ENCODE measurements around the gene EZR.

Gene EZR

DNA sequence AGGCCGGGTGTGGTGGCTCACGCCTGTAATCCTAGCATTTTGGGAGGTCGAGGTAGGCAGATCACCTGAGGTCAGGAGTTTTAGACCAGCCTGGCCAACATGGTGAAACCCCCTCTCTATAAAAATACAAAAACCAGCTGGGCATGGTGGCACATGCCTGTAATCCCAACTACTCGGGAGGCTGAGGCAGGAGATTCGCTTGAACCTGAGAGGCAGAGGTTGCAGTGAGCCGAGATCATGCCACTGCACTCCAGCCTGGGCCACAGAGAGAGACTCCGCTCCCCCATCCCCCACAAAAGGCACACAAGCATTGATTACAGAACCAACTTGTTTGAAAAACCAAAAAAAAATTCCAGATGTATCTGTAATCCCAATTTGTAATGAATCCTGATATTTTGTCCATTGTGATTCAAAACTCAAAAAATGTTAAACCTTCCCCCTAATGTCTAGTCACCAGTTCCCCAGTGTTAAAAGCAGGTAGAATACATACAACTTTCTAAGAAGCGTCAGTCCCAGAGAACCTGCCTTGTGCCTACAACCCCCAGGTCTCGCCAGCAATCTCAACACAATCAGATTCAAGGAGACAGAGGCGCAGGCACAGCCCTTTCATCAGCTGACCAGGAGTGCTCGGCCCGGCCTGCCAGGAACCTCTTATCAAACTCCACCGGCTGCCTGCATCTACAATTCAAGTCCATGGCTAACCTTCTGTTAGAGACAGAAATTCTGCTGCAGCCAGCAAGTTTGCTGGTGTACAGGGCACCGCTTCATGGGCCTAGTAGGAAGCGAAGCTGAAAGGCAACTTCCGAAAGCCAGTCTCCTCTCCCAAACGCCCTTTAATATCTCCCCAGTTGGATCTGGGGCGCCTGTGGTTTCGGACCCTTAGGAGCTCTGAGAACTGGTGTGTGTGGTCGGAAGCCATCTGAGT is 2.1 kb downstream of the EZR start:
- DNase-seq, result no peak

DNA sequence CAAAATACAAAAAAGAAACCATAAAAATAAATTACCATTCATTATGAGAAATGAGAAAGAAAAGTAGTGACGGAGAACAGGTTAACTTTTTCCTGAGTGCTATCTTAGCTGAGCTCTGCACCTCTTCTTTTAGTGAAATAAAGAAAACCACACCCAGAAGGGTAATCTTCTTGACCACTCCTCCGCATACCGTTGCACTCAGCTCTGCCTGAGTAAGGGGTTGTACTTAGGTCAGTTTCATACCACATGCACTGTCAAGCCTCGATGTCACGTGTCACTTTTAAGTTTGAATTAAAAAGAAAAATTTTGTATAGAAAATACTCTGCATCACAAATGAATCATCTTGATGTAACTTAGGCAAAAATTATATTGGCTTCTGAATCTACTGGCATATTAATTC is 2.8 kb downstream of the EZR start:
- no peak for DNase-seq

DNA sequence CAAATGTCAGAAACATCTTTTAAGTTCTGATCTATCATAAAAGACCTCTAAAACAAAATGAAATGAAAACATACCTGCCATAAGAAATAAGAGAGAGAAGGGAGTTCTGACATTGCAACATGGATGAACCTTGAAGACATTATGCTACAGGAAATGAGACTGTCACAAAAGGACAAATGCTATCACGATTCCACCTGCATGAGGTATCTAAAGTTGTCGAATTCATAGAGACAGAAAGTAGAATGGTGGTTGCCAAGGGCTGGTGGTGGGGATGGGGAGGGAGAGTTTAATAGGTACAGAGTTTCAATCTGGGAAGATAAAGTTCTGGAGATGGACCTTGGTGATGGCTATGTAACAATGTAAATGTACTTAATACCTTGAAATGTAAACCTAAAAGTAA is 3.3 kb downstream of the EZR start:
- no peak for DNase-seq

DNA sequence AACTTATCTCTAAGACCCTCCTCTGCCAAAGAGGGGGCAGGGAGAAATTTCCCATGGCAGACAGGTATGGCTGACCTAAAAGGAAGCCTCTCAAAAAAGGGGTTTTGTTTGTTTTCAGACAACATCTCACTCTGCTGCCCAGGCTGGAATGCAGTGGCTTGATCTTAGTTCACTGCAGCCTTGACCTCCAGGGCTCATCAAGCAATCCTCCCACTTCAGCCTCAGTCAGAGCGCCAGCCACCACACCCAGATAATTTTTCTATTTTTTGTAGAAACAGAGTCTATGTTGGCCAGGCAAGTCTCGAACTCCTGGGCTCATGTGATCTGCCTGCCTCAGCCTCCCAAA is 3.8 kb downstream of the EZR start:
- no peak for DNase-seq

DNA sequence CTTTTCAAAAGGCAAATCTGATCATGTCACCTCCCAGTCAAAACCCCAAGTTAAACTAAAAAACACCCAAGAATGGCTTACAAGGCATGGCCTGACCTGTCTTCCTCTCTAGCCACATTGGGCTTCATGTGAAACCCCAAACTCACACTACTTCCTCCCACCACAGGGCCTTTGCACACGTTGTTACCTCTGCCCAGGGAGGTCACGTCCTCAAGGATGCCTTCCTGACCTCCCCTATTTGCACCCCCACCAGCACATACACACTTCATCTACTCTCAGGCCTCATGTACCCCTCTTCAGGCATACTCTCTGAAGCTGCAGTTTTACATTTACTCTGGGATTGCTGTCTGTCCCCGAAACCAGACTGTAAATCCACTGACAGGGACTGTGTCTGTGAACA is 6.1 kb downstream of the EZR start:
- no peak for DNase-seq

DNA sequence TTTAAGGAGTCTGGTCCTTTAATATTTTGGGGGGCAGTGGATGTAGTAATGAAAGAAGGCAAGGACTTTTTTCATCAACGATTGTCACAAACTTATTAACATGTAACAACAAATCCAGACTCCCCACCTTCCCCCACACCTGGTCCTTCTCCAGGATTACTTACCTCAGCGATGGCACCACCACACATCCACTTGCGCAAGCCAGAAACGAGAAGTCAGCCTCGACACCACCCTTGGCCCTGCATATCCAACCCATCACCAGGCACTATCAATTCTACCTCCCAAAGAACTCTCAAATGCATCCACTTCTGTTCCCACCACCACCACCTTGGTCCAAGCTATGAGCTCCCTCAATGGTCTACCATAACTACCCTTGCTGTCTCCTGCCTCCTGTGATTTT is 6.6 kb downstream of the EZR start:
- no peak for DNase-seq

DNA sequence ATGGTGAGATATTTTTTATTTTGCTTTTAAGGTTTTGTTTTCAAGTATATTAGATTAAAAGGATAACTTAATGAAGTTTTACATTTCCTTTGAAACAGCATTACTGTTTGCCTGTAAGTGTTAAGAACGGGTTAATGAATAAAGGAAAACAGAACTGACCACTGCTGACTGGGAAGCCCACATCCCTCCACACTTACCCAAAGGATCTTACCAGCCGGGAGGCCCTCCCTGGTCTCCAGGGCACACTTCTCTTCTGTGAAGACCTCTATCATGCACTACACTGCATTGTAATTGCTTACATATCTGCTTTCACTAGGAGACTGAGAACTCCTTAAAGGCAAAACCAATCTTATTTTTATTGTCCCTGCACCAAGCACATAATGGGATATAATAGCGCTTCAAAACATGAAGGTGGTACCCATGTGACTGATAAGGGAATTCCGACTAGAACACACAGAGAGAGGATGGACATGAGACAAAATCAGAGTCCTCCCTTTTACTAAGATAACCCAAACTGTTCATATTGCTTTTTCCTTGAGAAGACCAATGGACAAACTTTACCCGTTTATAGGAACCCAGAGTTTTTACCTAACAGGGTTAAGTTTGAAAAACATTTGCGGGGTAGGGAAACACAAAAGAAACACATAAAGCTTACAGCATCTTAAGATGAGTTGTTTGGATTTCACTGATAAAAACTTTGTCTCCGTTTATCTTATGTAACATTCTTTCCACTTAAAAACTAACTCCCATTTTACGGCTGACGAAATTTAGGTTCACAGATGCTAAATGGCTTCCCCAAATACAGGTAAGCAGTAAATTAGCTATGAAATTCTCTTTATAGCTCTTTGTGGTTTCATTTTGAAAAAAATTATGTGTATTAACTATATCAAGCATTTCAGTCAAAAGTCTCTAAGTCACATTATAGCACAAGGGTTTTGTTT is 8.7 kb downstream of the EZR start:
- DNase-seq, result no peak

DNA sequence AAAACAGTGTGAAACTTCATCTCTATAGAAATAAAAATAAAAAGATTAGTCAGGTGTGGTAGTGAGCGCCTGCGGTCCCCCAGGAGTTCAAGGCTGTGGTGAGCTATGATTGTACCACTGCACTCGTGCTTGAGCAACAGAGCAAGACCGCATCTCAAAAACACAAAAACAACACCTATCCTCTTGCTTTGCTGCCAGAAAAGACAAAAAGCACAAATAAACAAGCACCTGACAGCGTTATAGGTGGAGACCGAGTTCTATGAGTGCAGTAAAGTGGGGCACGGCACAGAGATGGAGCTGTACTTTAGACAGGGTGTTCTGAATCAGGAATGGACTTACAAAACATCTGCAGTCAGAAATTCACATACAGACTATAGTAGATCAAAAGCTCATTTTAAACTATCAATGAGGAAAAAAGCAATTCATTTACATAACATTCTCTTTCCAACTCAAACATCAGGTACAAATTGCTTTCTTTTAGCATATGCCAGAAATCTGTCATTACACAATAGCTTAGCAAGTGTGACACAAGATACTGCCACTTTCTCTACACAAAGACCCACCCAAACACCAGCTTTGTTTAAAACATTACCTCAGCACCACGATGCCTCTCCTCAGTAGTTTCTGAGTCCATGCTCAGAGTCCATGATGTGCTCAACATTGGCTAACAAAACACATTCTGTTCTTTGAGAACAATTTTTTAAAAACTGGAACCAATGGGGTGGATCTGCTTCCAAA is 10.1 kb downstream of the EZR start:
- no peak for DNase-seq

DNA sequence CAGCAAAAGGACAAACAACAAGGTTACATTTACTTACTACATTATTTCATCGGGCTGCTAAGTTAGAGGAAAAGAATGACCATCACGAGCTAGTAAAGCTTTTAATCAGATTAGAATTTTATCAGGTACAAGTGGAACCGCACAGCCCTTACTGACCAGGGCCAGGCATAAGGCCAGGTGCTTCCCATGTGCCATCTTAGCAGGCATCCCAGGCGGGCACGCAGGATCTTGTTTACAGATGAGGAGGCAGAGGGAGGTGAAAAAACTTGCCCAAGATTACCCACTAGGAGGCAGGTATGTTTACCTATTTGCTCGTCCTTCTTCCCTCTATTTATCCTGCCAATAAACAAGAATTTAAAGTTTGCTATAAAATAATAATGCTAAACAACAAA is 10.7 kb downstream of the EZR start:
- no peak for DNase-seq

DNA sequence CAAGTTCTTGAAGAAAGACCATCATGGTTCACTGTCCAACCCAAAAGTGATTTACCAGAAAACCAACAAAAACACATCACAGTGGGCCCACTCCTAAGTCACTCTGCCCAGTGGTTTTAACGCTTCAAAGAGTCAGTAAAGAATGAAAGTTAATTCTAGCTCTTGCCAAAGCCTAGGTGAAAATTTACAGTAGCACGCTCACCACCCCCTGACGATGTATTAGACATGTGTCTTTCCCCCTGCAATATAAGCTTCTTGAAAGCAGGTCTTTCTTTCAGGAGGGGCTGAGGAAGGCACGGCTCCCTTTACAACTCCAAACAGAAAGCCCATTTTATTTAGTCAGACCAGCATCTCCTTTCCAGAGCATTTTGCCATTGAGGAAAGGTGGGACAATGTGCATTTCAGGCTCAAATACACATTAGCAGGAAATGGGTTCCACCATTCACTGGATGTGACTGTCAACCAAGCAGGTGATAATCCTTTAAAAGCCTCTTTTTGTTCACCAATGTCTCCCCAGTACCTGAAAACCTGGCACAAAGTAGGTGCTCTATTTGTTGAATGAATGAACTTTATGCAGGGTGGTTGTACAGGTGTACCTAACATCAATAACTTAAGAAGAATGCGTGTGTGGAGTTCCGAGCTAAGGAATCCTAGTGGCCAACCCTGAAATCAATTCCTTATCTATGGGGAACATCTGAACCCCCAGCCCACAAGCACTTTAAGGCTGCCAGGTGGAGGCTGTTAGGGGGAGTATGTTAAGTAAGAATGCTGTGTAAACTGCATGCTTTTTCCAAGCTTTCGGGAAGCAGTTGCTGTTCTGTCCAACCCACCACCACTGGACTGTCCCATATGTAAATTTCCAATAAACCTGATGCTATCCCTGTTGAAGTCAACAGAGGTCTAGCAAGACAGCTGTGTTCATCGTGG is 11.4 kb downstream of the EZR start:
- DNase-seq, result no peak

DNA sequence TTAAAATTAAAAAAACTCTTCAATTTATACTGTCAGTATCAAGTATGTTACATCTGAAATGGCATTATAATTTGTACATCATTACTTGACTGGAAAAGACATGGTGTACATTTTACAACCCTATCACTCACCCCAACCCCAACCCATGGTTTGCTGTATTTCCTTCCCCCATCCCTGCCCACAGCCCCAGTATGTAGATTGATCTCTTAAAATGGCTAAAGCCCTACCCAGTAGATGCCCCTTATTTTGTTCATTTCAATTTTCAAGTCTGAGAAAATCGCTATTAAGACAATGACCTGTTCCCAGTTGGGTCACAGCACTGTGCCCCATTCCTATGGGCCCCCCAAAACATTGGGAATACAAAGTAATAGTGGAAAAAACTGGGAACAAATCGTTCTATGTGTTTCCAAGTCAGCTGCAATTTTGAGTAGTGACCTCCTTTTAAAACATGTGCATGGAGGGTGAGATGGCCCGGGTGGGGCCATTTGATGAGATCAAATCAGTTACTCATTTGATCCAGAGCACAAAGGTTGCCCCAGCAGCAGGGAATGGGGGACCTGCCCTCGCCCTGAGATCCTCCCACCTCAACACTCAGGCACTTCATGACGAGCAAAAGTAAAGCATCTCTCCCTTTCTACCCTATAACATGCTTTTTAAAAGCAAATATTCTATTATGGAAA is 13.3 kb downstream of the EZR start:
- DNase-seq, result no peak

DNA sequence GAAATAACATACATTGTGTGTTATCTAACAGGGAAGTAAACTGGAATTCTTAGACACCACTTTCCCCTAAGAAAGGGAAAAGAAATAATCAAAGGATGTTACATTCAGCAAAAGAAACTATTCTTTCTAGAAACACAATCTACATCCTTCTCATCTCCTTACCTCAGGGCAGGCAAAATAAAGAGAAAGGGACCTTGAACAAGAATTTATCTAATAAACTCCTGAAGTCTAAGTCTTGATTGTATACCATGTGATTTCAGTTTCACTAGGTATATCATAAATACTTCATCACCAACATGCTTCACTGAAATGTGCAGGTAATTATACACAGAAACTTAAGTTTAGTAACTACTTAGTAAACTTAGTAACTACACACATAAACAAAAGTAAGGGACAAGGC is 15.0 kb downstream of the EZR start:
- no peak for DNase-seq

DNA sequence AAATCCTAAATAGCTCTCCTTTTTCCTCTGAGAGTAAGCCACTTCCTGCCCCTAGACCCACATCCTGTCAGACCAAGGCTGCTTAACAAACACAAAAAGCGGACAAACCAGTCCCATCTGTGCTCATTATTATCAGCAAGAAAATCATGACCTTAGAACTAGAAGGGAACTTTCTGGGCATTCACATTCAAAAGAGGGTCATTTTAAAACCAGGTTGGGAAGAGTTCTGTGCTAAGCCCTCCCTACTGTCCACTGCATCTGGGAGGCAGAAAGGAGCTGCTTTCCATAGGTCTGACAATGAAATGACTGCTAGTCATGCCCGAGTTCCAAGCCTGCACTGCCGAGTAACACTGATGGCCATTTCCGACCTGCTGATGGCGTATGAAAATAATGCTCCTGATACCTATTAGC is 15.4 kb downstream of the EZR start:
- no peak for DNase-seq

DNA sequence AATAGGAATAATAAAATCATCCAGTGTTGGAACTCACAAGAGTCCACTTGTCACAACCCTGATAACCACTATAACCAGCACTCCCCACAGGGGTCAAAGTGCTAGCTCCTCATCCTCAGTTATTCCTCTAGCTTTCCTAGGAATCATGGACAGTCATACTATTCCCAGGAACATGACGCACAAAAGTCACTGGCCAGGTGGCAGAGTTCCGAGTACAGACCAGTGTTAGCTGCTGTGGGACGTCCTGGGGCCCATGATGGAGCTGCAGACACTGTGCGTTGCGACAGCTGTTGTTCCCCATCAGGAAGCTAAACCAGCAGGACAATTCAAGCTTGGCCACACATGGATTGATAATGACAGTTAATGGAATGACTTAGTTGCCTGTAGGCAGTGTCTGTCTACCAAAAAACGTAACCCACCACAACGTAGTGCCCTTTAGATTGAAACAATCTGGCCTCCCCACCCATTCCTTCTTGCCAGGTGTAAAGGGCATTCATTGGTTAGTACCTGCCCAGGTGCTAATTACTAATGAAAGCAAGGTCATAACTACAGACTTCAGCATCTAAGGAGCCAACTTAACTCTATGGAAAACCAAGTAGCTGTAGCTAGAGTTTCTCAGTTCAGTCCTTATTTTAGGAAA is 17.4 kb downstream of the EZR start:
- no peak for DNase-seq

DNA sequence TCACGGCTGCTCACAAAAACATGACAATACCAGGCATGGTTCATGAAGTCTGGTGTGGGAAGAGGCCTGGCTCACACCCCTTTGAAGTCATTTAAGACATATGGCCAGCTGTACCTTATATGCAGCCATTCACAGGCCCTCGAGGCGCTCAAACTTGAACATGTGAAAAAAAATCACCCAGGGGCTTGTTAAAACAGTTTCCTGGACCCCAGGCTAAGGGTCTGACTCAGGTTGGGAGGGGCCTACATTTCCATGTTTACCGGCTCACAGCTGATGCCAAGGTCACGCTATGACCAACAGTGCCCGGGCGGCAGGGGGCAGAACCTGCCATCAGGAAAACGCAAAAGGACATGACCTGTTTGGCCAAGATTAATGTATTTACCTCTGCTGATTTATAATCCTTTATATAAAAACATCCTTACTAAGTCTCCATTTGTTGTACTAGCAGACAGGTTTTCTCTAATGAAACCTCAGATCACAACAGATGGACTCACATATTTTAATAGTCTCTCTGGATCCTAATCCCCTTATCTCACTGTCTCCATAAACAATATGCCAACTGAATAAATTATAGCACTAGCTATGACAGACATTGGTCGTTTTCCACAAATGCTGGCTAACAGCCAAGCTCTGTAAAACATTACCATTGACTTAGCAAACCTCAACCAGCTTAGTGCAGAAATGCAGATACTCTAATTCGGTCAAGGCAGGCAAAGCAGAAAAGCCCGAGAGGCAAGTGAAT is 19.9 kb downstream of the EZR start:
- no peak for DNase-seq

DNA sequence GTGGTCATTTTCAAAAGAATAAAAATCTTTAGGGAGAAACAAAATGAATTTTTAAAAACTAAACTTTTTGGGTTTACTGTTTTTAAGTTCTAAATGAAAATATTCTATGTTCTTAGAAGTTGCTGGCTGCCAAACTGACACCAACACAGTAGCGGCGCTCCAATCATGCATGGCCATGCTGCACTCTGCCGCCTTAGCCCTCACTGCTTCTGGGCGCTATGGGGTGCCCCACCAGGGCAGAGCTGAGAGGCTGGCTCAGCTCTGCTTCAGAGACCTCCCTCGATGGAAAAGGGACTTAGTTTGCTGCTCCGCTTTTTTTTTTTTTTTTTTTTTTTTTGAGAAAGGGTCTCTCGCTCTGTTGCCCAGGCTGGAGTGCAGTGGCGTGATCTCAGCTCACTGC is 20.9 kb downstream of the EZR start:
- DNase-seq, result no peak

DNA sequence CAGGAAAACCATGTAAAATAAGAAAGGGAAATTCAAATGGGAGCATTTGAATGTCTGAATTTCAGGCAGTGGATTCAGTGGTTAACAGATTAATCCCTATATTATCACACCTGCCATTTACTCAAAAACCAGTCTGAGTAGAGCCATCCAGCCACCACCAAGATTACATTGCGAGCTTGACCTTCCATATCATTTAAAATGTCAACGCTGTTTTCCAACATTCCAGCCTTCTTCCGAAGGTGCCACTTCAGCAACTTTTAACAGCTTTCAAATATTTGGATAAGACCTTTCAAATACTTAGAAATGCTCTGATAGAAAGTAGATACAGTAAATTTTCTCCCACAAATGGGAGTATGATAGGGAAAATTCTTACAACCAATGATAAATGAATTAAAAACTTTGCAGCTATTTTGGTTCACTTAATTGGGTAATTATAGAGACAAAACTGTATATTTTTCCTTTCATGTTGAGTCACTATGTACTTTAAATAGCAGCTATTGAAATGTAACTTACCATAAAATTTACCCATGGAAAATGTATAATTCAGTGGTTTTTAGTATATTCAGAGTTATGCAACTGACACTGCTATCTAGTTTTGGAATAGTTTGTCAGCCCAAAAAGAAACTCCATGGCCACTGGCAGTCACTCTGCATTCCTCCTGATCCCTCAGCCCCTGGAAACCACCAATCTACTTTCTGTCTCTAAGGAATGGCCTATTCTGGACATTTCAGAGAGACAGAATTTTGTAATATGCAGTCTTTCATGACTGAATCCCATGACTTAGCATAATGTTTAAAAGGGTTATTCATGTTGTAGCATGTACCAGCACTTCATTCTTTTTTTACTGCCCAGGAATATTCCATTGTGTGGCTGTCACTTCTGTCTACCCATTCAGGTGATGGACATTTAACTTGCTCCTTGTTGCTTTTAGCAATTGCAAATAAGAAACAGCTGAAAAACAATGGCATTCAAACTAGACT is 21.5 kb downstream of the EZR start:
- no peak for DNase-seq

DNA sequence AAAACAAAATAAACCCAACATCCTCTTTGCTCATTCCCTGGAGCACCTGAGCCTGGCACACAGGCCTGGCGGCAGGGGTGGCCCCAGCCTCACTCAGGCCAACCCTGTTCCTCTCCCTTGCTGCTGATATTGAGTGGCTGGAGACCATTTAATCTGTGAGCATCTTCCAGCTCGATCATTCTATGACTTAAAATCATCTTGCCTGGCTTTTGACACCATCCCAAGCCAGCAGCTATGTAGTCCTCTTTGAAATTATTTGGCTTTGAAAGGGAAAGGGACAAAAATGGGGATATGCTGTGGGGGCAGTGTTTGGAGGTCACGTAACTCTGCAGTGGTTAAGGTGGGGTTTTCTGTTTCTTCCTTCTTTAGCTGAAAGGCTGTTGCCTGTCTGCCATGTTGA is 22.8 kb downstream of the EZR start:
- DNase-seq, result no peak

DNA sequence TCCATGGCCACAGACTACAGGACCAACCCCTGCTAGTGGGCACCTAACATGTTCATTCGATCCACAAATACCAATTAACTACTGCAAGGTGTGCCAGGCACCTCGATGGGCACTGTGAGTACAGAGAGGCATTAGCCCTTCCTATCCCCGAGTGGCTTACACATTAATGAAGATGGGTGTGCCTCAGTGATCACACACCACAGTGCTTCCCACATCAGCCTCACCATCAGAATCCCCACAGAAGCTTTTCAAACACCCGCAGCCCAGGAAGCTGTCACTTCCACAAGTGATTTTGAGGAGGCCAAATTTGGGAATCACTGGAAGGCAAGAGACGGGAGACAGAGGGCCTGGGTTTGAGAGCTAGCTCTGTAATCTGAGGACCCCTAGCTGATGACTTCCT is 23.7 kb downstream of the EZR start:
- DNase-seq, result no peak
